Tracheal epithelial cell (primary cell): Measurements from ENCODE around the gene NIPAL3. TPM values are rescaled to one million over a fixed set of nuclear protein-coding genes. Genes with fewer than 3 reads are reported as not detected.

ENCODE experiments used
- total RNA-seq: library from RNA; depleted of rRNA; stranded (reverse); fragments of >200 nt; gene quantifications from 2 replicates; pipeline ENCODE4 v1.2.1, GENCODE V29; 2014

The NIPAL3 gene
- total RNA-seq = 34.9 and 48.0 TPM in 2 replicates

GRCh38 chr1:24415334-24415909 lies at the start of gene NIPAL3:
Gene NIPAL3 (plus strand): TSS chr1:24415802. CDS start chr1:24419548, 3,746 bp downstream.

GRCh38 chr1:24413350-24414163 lies 2.0 kb upstream of the NIPAL3 start, which contains the start of gene STPG1:
Gene STPG1 (minus strand): TSS chr1:24413782. CDS start chr1:24401388, 12,394 bp downstream.

GRCh38 chr1:24502709-24503058 lies 87.1 kb downstream of the NIPAL3 start, which contains the start of gene RCAN3:
Gene RCAN3 (plus strand): TSS chr1:24502836. CDS start chr1:24514373, 11,537 bp downstream.

Other genes with a start within 250 kb of the NIPAL3 start
- 7.5 and 13.0 TPM in 2 replicates for gene IFNLR1, start 228.5 kb upstream of the NIPAL3 start, total RNA-seq
- 29.0 and 34.9 TPM in 2 replicates for gene GRHL3, start 96.4 kb upstream of the NIPAL3 start, total RNA-seq
- gene STPG1, start 2.0 kb upstream of the NIPAL3 start, total RNA-seq = 5.3 and 5.5 TPM in 2 replicates
- 15.9 and 17.9 TPM in 2 replicates for gene RCAN3, start 87.0 kb downstream of the NIPAL3 start, total RNA-seq
- 0.21 and 1.2 TPM in 2 replicates for gene NCMAP, start 140.3 kb downstream of the NIPAL3 start, total RNA-seq
- 18.8 and 23.0 TPM in 2 replicates for gene SRRM1, start 227.5 kb downstream of the NIPAL3 start, total RNA-seq